ENCODE measurements around the gene FBXO42. TPM values are rescaled to one million over a fixed set of nuclear protein-coding genes. Genes with fewer than 3 reads are reported as not detected.
A peak's percentile ranks its signal among the peaks of the same experiment; 100 is the strongest.

Gene FBXO42
- total and polyA plus RNA-seq, 4 donors = 5.9 to 9.4 (median 6.5) TPM

DNA sequence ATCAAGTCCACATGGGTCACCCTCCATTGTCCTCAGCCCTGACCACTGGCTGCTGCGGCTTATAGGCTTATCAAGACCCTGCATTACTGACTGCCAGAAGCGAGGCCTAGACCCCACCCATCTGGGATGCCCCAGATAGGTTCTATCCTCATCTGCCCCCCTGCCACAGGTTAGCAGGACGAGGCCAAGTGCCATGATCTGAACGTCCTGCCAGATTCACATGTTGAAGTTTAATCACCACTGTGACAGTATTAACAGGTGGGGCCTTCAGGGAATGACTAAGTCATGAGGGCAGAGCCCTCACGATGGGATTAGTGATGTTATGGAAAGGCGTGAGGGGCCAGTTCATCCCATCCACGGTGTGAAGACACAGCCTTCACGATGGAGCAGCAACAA, 109.1 kb downstream of the FBXO42 start:
- Histone ChIP-seq H3K4me3 (ENCODE audit: low read depth in 1 of 3, low read length in 3 of 3) (no peak overlapping the region), H3K36me3 (ENCODE audit: control insufficient read depth in 4 of 4, insufficient read depth in 3 of 4, low read depth in 1 of 4, low read length in 3 of 4) (no peaks in the 10 kb centered on the region), H3K9me3 (ENCODE audit: control insufficient read depth in 4 of 4, low read length in 3 of 4) (no peaks in the 10 kb centered on the region), H3K27ac (ENCODE audit: low read depth in 1 of 2, low read length in 2 of 2) (no peak overlapping the region), H3K9ac (ENCODE audit: low read depth in 1 of 2, low read length in 2 of 2) (no peak overlapping the region), H3K27me3 (ENCODE audit: control insufficient read depth in 4 of 4, insufficient read depth in 4 of 4, low read length in 3 of 4) (no peaks in the 10 kb centered on the region), H3K4me1 (ENCODE audit: control insufficient read depth in 4 of 4, insufficient read depth in 4 of 4, low read length in 3 of 4) (peaks cover 1 to 10% (median 8%) of the 10 kb centered on the region in 4 donors)
- 74% methylated on average over 8 of the region's 8 CpGs for WGBS
- TF ChIP-seq YY1 (IDR thresholded peaks at IDR 0.05) (no peak), HNF4G (IDR thresholded peaks at IDR 0.05) (no peak), HNF4A (conservative IDR thresholded peaks at IDR 0.05) (no peak), GABPA (IDR thresholded peaks at IDR 0.05 in 1 of 2, conservative IDR thresholded peaks at IDR 0.05 in 1 of 2) (no peak), JUND (IDR thresholded peaks at IDR 0.05) (no peak), RXRA (IDR thresholded peaks at IDR 0.05) (no peak), FOXA2 (IDR thresholded peaks at IDR 0.05) (no peak), NR2F2 (IDR thresholded peaks at IDR 0.05) (no peak), MAX (IDR thresholded peaks at IDR 0.05) (no peak), TAF1 (conservative IDR thresholded peaks at IDR 0.05) (no peak), FOXA1 (IDR thresholded peaks at IDR 0.05) (no peak), ZBTB33 (IDR thresholded peaks at IDR 0.05) (no peak), RAD21 (IDR thresholded peaks at IDR 0.05) (no peak), SP1 (IDR thresholded peaks at IDR 0.05) (no peak), EGR1 (IDR thresholded peaks at IDR 0.05; ENCODE audit: low read depth in 2 of 2) (no peak)
- TF ChIP-seq, protein P1, sequence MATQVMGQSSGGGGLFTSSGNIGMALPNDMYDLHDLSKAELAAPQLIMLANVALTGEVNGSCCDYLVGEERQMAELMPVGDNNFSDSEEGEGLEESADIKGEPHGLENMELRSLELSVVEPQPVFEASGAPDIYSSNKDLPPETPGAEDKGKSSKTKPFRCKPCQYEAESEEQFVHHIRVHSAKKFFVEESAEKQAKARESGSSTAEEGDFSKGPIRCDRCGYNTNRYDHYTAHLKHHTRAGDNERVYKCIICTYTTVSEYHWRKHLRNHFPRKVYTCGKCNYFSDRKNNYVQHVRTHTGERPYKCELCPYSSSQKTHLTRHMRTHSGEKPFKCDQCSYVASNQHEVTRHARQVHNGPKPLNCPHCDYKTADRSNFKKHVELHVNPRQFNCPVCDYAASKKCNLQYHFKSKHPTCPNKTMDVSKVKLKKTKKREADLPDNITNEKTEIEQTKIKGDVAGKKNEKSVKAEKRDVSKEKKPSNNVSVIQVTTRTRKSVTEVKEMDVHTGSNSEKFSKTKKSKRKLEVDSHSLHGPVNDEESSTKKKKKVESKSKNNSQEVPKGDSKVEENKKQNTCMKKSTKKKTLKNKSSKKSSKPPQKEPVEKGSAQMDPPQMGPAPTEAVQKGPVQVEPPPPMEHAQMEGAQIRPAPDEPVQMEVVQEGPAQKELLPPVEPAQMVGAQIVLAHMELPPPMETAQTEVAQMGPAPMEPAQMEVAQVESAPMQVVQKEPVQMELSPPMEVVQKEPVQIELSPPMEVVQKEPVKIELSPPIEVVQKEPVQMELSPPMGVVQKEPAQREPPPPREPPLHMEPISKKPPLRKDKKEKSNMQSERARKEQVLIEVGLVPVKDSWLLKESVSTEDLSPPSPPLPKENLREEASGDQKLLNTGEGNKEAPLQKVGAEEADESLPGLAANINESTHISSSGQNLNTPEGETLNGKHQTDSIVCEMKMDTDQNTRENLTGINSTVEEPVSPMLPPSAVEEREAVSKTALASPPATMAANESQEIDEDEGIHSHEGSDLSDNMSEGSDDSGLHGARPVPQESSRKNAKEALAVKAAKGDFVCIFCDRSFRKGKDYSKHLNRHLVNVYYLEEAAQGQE (IDR thresholded peaks at IDR 0.05) = no peak
- TF ChIP-seq, protein P2, sequence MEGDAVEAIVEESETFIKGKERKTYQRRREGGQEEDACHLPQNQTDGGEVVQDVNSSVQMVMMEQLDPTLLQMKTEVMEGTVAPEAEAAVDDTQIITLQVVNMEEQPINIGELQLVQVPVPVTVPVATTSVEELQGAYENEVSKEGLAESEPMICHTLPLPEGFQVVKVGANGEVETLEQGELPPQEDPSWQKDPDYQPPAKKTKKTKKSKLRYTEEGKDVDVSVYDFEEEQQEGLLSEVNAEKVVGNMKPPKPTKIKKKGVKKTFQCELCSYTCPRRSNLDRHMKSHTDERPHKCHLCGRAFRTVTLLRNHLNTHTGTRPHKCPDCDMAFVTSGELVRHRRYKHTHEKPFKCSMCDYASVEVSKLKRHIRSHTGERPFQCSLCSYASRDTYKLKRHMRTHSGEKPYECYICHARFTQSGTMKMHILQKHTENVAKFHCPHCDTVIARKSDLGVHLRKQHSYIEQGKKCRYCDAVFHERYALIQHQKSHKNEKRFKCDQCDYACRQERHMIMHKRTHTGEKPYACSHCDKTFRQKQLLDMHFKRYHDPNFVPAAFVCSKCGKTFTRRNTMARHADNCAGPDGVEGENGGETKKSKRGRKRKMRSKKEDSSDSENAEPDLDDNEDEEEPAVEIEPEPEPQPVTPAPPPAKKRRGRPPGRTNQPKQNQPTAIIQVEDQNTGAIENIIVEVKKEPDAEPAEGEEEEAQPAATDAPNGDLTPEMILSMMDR (IDR thresholded peaks at IDR 0.05; ENCODE audit: low read depth, low read length, missing input control) = no peak
- TF ChIP-seq, protein P3, sequence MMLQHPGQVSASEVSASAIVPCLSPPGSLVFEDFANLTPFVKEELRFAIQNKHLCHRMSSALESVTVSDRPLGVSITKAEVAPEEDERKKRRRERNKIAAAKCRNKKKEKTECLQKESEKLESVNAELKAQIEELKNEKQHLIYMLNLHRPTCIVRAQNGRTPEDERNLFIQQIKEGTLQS (IDR thresholded peaks at IDR 0.05) = no peak
- peak; percentile 65 for DNase-seq (ENCODE audit: low spot score)
